Measurements from ENCODE around the gene DNAAF8.

DNAAF8 gene

GRCh38 chr16:4744555-4745273 lies 10.4 kb downstream of the DNAAF8 start:
- in situ Hi-C loops (cut with MboI; ENCODE audit: low sequenced_read_pairs, unreplicated experiment), result no loop called here
- no peak for TF ChIP-seq CTCF (IDR thresholded peaks at IDR 0.05; ENCODE audit: borderline replicate concordance, control extremely low read depth, extremely low read depth, insufficient read depth, missing control alignments)
- no peak for DNase-seq (ENCODE audit: low spot score)

GRCh38 chr16:4745274-4745569 lies 10.9 kb downstream of the DNAAF8 start:
- in situ Hi-C loops (cut with MboI; ENCODE audit: low sequenced_read_pairs, unreplicated experiment), result no loop called here
- no peak for TF ChIP-seq CTCF (IDR thresholded peaks at IDR 0.05; ENCODE audit: borderline replicate concordance, control extremely low read depth, extremely low read depth, insufficient read depth, missing control alignments)
- no peak for DNase-seq (ENCODE audit: low spot score)

- in situ Hi-C loops (cut with MboI; ENCODE audit: low sequenced_read_pairs, unreplicated experiment), result no loop called here
- no peak for DNase-seq (ENCODE audit: low spot score)
- no peak for TF ChIP-seq CTCF (IDR thresholded peaks at IDR 0.05; ENCODE audit: borderline replicate concordance, control extremely low read depth, extremely low read depth, insufficient read depth, missing control alignments)
These were observed 11.9 kb downstream of the DNAAF8 start for GRCh38 chr16:4746215-4746614.

- no peak for TF ChIP-seq CTCF (IDR thresholded peaks at IDR 0.05; ENCODE audit: borderline replicate concordance, control extremely low read depth, extremely low read depth, insufficient read depth, missing control alignments)
- in situ Hi-C loops (cut with MboI; ENCODE audit: low sequenced_read_pairs, unreplicated experiment), result no loop called here
- no peak for DNase-seq (ENCODE audit: low spot score)
These were observed 12.7 kb downstream of the DNAAF8 start for GRCh38 chr16:4746991-4747574.

GRCh38 chr16:4747906-4748681 lies 13.8 kb downstream of the DNAAF8 start:
- peak; percentile 53 for DNase-seq (ENCODE audit: low spot score)
- TF ChIP-seq CTCF (IDR thresholded peaks at IDR 0.05; ENCODE audit: borderline replicate concordance, control extremely low read depth, extremely low read depth, insufficient read depth, missing control alignments), result no peak
- in situ Hi-C loops (cut with MboI; ENCODE audit: low sequenced_read_pairs, unreplicated experiment), result no loop called here

GRCh38 chr16:4748682-4749411 lies 14.5 kb downstream of the DNAAF8 start:
- in situ Hi-C loops (cut with MboI; ENCODE audit: low sequenced_read_pairs, unreplicated experiment), result no loop called here
- no peak for TF ChIP-seq CTCF (IDR thresholded peaks at IDR 0.05; ENCODE audit: borderline replicate concordance, control extremely low read depth, extremely low read depth, insufficient read depth, missing control alignments)
- DNase-seq (ENCODE audit: low spot score), result no peak
